HG02943 (cell line): ENCODE results near the gene ACOT6.
"Not testable (repeated sequence)": the region's sequence is repeated elsewhere in the genome, so short reads cannot be mapped to it uniquely, and the experiment has no call there.

Experiments
- ATAC-seq: cut with Tn5 transposase; IDR thresholded peaks from one replicate; pipeline ENCODE4 v1.9.1; 2021; ENCODE audit warnings: mild to moderate bottlenecking, low read depth, moderate library complexity; ENCODE audit not compliant: unreplicated experiment

Gene ACOT6

GRCh38 chr14:73594491-73594890 lies 17.8 kb upstream of the ACOT6 start:
- no peak for ATAC-seq

GRCh38 chr14:73599499-73599898 lies 12.8 kb upstream of the ACOT6 start:
- ATAC-seq, result no peak

GRCh38 chr14:73602994-73603393 lies 9.3 kb upstream of the ACOT6 start:
- no peak for ATAC-seq

DNA sequence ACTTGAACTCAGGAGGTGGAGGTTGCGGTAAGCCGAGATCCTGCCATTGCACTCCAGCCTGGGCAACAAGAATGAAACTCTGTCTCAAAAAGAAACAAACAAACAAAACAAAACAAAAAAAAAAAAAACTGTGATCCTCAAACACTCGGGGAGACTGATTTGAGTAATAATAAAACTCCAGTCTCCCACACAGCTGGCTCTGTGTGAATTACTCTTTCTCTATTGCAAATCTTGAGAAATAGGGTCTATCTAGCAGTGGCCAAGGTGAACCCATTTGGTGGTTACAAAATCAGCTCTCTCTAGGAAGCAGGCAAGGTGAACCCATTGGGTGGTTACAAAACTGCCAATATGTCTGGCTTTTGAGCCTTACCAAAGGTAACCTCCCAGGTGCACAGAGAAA lies 6.0 kb upstream of the ACOT6 start:
- no peak for ATAC-seq

GRCh38 chr14:73607241-73607640 lies 5.1 kb upstream of the ACOT6 start:
- no peak for ATAC-seq

DNA sequence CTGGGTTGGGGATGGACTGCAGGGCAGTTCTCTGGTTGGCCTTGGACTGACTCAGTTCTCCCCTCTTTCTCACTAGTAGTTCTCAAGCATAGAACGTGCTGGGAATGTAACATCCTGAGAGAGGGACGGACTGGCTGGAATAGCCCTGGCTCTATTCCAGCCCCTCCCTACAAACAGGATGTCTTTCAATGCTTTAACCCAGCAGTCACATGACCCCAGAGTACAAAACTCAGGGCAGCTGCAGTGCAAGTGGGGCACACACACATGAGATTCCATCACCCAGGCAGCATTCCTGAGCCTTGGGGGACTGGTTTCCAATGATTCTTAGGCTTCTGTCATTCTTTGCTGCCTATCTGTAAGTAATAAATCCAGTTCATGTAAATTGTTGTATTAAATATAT lies 1.6 kb upstream of the ACOT6 start:
- ATAC-seq, result no peak

GRCh38 chr14:73613046-73613383 lies 698 bp downstream of the ACOT6 start:
- peak; percentile 18 for ATAC-seq

GRCh38 chr14:73613419-73613963 lies 1.2 kb downstream of the ACOT6 start:
- no peak for ATAC-seq

DNA sequence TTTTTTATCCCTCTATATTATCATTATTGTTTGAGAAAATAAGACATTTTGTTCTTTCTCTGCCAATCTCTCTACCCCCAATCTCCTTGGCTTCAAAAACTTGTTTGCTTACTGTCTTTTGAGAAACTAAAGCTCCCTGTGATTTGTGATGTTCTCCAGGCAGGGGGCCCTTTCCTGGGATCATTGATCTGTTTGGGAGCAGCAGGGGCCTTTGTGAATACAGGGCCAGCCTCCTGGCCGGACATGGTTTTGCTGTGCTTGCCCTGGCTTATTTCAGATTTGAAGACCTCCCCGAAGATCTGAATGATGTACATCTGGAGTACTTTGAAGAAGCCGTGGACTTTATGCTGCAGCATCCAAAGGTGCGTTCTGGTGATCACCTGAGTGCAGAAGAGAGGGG lies 4.5 kb downstream of the ACOT6 start:
- no peak for ATAC-seq

GRCh38 chr14:73619524-73619923 lies 7.2 kb downstream of the ACOT6 start:
- ATAC-seq, result no peak

GRCh38 chr14:73620268-73620667 lies 8.0 kb downstream of the ACOT6 start:
- ATAC-seq, result no peak

DNA sequence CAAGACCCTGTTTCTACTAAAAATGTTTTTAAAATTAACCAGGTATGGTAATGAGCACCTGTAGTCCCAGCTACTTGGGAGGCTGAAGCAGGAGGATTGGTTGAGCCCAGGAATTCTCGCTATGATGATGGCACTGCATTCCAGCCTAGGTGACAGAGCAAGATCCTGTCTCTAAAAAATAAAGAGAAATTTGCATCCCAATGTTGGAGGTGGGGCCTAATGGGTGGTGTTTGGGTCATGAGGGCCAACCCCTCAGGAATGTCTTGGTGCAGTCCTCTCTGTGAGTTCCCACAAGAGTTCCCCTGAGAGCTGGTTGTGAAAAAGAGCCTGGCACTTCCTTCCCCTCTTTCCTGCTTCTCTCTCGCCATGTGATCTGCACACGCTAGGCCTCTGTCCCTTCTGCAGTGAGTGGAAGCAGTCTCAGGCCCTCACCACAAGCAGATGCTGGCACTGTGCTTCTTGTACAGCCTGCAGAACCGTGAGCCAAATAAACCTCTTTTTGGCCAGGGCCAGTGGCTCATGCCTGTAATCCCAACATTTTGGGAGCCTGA lies 11.3 kb downstream of the ACOT6 start:
- no peak for ATAC-seq

GRCh38 chr14:73625706-73626105 lies 13.4 kb downstream of the ACOT6 start:
- ATAC-seq, result no peak

- ATAC-seq, result no peak
Observed at GRCh38 chr14:73627151-73627558, 14.8 kb downstream of the ACOT6 start.

DNA sequence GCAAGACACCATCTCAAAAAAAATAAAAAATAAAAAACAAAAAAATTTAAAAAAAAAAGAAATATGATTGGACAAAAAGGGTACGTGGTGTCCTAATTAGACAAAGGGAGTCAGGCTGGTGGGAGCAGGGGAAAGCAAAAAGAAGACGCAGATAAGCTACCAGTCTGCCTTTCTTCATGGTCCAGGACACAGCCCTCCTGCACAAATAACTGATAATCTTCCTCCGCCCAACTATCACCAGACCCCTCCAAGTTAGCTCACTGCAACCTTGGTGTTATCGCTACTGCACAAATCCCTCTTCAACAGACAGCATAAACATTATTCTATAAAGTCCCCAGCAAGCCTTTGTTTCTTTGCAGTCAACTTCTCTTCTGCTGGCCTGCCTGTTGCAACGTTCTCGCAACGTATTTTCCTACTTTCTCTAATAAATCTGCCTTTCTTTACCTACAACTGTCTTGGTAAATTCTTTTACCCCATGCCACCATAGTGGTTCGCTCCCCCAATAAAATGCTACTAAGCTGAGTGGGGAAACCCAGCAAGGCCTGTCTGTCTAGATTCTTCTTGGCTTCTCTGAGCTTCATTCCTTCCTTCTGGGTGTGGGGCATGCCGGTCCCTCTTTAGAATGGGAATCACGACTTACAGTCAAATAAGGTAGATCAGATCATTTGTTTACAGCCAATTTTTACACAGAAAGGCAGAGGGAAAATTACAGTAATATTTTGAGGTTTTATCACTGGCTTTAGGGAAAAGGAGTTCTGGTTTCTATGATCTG lies 17.9 kb downstream of the ACOT6 start:
- ATAC-seq, result no peak

DNA sequence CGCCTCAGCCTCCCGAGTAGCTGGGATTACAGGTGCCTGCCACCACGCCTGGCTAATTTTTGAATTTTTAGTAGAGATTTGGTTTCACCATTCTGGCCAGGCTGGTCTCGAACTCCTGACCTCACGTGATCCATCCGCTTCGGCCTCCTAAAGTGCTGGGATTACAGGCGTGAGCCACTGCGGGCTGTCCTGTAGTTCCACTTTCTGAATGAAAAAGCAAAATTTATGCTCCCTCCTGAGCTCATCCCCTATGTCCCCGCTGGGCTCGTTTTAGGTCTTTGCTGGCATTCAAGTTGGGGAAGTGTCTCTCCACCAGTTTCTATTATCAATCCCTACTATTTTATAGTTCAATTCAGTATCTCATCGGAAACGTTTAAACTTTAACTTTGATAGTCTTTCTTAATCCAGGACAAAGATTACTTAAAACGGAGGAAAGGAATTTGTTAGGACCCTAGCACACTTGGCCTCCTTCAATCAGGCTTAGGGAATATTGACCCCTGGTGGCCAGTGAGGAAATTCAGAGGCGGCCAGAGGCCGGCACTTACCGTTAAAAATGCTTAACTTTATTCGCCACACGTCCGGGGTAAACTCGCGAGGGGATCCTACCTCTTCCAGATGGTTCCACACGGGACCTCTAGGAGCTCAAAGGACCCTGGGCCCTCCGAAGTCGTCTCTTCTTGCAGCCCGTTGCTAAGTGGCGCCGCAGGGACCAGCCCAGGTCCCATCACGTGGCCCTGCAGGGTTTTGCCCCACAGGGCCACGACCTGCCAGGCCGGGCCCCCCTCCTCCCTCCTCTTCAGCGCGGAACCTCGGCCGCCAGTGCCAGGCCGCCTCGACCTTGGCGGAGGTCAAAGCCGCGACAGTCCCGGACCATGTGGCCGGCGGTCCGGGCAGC lies 21.0 kb downstream of the ACOT6 start:
- no peak for ATAC-seq

- ATAC-seq, result no peak
Observed at GRCh38 chr14:73634011-73634833, 21.9 kb downstream of the ACOT6 start.

- not testable (repeated sequence) for ATAC-seq
Observed at GRCh38 chr14:73636355-73636754, 24.0 kb downstream of the ACOT6 start.

GRCh38 chr14:73637830-73638229 lies 25.5 kb downstream of the ACOT6 start:
- ATAC-seq, result no peak

- ATAC-seq, result no peak
Observed at GRCh38 chr14:73640796-73641365, 28.6 kb downstream of the ACOT6 start.
